A549 (cell line): ENCODE results near the gene TDRD9. TPM values are rescaled to one million over a fixed set of nuclear protein-coding genes. Genes with fewer than 3 reads are reported as not detected.

Experiments used
- ATAC-seq, 2 experiments: fragments of 200-7000 bp in 1 of 2; fragments of >200 bp in 1 of 2; cut with Nextera tagmentation in 1 of 2; cut with Tn5 transposase in 1 of 2; 3 replicates each; pipeline versions ENCODE4 v1.8.0 to v1.9.1; 2018 to 2020; ENCODE audit warnings: mild to moderate bottlenecking in 1 of 2, moderate library complexity in 1 of 2
- CTCF ChIA-PET: fragments of 300-600 bp; sonication (Branson Sonifier 250); formaldehyde crosslinking; extraction: SDS; loops from one replicate; lab custom pipeline; 2021; ENCODE audit warnings: antibody characterized with exemption, inconsistent platforms; lab: Yijun Ruan, JAX
- POLR2A ChIA-PET: fragments of 350-600 bp; formaldehyde crosslinking; extraction: SDS; loops from one replicate; lab custom pipeline; 2021; ENCODE audit warnings: antibody characterized with exemption, inconsistent platforms; lab: Yijun Ruan, JAX
- DNase-seq, 2 experiments: peaks; one replicate each; pipeline versions ENCODE4 v3.0.0 to v3.0.0-alpha.2; 2011 to 2016; ENCODE audit warnings: low read depth in 1 of 2, low spot score in 1 of 2
- FAIRE-seq: peaks from 2 replicates; lab custom pipeline; 2011; peaks lifted over from hg19 to GRCh38; lab: Jason Lieb, UNC
- H3K27ac ChIP-seq, 2 experiments: fragments of >200 bp; sonication (Bioruptor Twin); formaldehyde crosslinking; 3 replicates each; pipeline ENCODE4 v1.5.1; 2016 to 2017
- H3K4me1 ChIP-seq: fragments of >200 bp; sonication (Bioruptor Twin); formaldehyde crosslinking; 3 replicates; pipeline ENCODE4 v1.6.1; 2016
- H3K4me2 ChIP-seq: fragments of >200 bp; sonication (Bioruptor Twin); formaldehyde crosslinking; 3 replicates; pipeline ENCODE4 v1.6.1; 2016
- H3K4me3 ChIP-seq: fragments of >200 bp; sonication (Bioruptor Twin); formaldehyde crosslinking; 3 replicates; pipeline ENCODE4 v1.5.1; 2016
- H3K9me3 ChIP-seq: fragments of >200 bp; sonication (Bioruptor Twin); formaldehyde crosslinking; 3 replicates; pipeline ENCODE4 v1.6.1; 2016
- ESRRA ChIP-seq: fragments of 150-350 bp; IDR thresholded peaks from 2 replicates; pipeline ENCODE4 v1.6.1; 2014; ENCODE audit warnings: mild to moderate bottlenecking, low read length, borderline replicate concordance
- HOXA7 ChIP-seq: fragments of 250-450 bp; sonication (Bioruptor Pico); IDR thresholded peaks from 2 replicates; pipeline ENCODE4 v1.5.0; 2020; ENCODE audit warnings: mild to moderate bottlenecking, moderate library complexity
- JUN ChIP-seq, 2 experiments: fragments of >200 bp; sonication (Bioruptor Twin); formaldehyde crosslinking; IDR thresholded peaks; 2 replicates in 1 of 2; 3 replicates in 1 of 2; pipeline ENCODE4 v1.6.1; 2016 to 2017
- JUNB ChIP-seq: fragments of >200 bp; sonication (Bioruptor Twin); formaldehyde crosslinking; IDR thresholded peaks from 2 replicates; pipeline ENCODE4 v1.6.1; 2016
- KDM1A ChIP-seq: fragments of 200-600 bp; sonication (generic); IDR thresholded peaks from 2 replicates; pipeline ENCODE4 v1.6.1; 2016; ENCODE audit warnings: low read depth, mild to moderate bottlenecking
- POLR2A ChIP-seq: IDR thresholded peaks from 2 replicates; pipeline ENCODE4 v1.6.1; 2012; ENCODE audit warnings: mild to moderate bottlenecking, low read length
- RFX5 ChIP-seq: fragments of 450-650 bp; IDR thresholded peaks from 2 replicates; pipeline ENCODE4 v1.7.1; 2014; ENCODE audit warnings: antibody characterized with exemption, mild to moderate bottlenecking, moderate library complexity
- TFCP2L1 ChIP-seq: fragments of 250-450 bp; sonication (Bioruptor Pico); IDR thresholded peaks from 2 replicates; pipeline ENCODE4 v1.5.0; 2021; ENCODE audit warnings: mild to moderate bottlenecking
- TP53 ChIP-seq: fragments of 250-450 bp; sonication (Bioruptor Pico); IDR thresholded peaks from 2 replicates; pipeline ENCODE4 v1.5.0; 2021; ENCODE audit warnings: mild to moderate bottlenecking, moderate library complexity
- ZFP36 ChIP-seq: fragments of 450-650 bp; IDR thresholded peaks from 2 replicates; pipeline ENCODE4 v1.6.1; 2014; ENCODE audit warnings: borderline replicate concordance; ENCODE audit not compliant: partially characterized antibody
- WGBS: methylation state at CpG from one replicate; pipeline ENCODE4 v1.1.6; 2017; ENCODE audit errors: missing lambda C conversion rate; 5-methylcytosine and 5-hydroxymethylcytosine counted together
- polyA plus RNA-seq, 4 experiments: library from polyadenylated mRNA; depleted of rRNA in 3 of 4; stranded (reverse); fragments of >200 nt; fragmentation: RNase III in 1 of 4; extraction: RNeasy Plus Mini Kit Qiagen cat#74134 plus additional on column Dnase treatment in 1 of 4; gene quantifications; 2 replicates in 3 of 4; 3 replicates in 1 of 4; pipeline ENCODE4 v1.2.3, GENCODE V29; 2011 to 2017
- TF ChIP-seq, protein P1 (sequence below): fragments of >200 bp; sonication (Bioruptor Twin); formaldehyde crosslinking; IDR thresholded peaks from 3 replicates; pipeline ENCODE4 v1.6.1; 2016
- TF ChIP-seq, protein P2 (sequence below): IDR thresholded peaks from 2 replicates; pipeline ENCODE4 v1.6.1; 2012; ENCODE audit warnings: low read depth, borderline replicate concordance
- TF ChIP-seq, protein P3 (sequence below): fragments of >200 bp; sonication (Bioruptor Twin); formaldehyde crosslinking; IDR thresholded peaks from 3 replicates; pipeline ENCODE4 v1.5.1; 2016
- TF ChIP-seq, protein P4 (sequence below): fragments of 200-600 bp; sonication (generic); IDR thresholded peaks from 2 replicates; pipeline ENCODE4 v1.6.1; 2016; ENCODE audit warnings: antibody characterized with exemption, mild to moderate bottlenecking, moderate library complexity
- TF ChIP-seq, protein P5 (sequence below): fragments of >200 bp; sonication (Bioruptor Twin); formaldehyde crosslinking; IDR thresholded peaks from 2 replicates; pipeline ENCODE4 v1.6.1; 2016

Gene TDRD9
- polyA plus RNA-seq, 2 of the 4 experiments (the other 2 are of a cell fraction), result 0.04 TPM; not detected in 1

DNA sequence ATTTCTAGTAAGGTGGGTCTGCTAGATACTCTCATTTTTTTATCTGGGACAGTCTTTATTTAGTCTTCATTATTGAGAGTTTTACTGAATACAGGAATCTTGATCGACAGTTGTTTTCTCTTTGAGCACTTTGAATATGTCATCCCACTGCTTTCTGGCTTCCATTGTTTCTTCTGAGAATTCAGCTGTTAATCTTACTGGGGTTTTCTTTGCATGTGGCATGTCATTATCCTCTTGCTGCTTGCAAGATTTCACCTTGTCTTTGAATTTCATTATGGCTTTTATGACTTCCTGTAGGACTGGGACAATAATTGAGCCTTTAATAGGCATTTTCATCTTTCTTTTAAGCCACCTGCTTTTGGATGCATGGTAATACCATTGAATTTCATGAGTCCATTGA lies 60.8 kb downstream of the TDRD9 start (continued):
- TF ChIP-seq, protein P1, sequence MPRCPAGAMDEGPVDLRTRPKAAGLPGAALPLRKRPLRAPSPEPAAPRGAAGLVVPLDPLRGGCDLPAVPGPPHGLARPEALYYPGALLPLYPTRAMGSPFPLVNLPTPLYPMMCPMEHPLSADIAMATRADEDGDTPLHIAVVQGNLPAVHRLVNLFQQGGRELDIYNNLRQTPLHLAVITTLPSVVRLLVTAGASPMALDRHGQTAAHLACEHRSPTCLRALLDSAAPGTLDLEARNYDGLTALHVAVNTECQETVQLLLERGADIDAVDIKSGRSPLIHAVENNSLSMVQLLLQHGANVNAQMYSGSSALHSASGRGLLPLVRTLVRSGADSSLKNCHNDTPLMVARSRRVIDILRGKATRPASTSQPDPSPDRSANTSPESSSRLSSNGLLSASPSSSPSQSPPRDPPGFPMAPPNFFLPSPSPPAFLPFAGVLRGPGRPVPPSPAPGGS, result no peak

DNA sequence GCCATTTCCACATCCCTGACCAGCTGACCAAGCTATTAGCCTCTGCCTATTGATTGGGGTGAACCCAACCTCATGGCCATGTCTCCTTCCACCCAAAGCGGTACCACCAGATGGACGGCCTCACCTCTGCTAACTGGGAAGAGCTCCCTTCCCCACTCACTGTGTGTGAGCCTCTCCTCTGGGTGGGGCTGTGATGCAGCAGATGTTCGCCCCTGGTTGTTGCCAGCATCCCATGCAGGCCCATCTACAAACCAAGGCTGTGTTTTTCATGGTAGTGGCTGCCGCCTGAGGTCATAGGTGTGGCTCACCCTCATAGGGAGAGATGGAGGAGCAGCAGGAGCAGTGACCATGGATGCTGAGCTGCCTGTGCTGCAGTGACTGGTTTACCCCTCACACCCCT lies 61.7 kb downstream of the TDRD9 start:
- 40% methylated on average over 1 of the region's 4 CpGs for WGBS
- FAIRE-seq, result no peak

DNA sequence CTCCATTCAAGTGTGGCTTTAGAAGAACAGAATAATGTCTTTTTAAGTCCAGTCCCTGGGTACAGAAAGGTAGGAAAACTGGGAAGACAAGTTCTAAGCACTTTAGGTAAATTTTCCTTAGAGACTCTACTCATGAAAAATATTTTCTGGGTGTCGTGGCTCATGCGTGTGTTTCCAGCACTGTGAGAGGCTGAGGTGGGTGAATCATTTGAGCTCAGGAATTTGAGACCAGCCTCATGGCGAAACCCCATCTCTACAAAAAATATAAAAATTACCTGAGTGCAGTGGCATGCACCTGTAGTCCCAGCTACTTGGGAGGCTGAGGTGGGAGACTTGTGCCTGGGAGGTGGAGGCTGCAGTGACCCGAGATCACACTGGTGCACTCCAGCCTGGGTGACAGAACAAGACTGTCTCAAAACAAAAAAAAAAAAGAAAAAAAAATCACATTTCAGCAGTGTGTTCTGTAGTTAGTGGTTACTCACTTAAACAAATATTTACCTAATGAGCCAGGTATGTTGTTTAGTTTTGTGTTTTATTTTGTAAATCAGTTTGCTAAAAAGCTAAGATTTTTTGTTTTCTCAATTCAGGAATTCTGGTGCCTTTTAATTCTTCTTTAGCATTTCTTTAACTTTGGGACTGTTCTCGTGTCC lies 66.4 kb downstream of the TDRD9 start:
- FAIRE-seq, result no peak
- no peak for DNase-seq
- no peak overlapping the region for H3K4me3 ChIP-seq
- H3K4me1 ChIP-seq, result peaks cover 10% of the 10 kb centered on the region; the same call in 2 of the 3 replicates
- ATAC-seq, result peak in 1 of 2 experiments; percentile 41; a peak in 2 of 6 replicates
- no peak for TF ChIP-seq ESRRA
- TF ChIP-seq, all 56 proteins: peak for 0
- H3K4me2 ChIP-seq, result peak overlapping the region; percentile 52
- ChIA-PET CTCF (interaction anchor here (0.6 to 2.0 kb wide), 6 partner anchors 10 to 1468 kb away, joined by 3 to 11 read pairs (median 3); no protein-coding TSS in a partner anchor), POLR2A (no interaction called here)
- WGBS, result 25% methylated on average over 5 of the region's 5 CpGs
- no peak overlapping the region for H3K27ac ChIP-seq
- H3K9me3 ChIP-seq, result peaks cover 1% of the 10 kb centered on the region; the same call in 2 of the 3 replicates

More for the DNA sequence above, 61.7 kb downstream of the TDRD9 start:
- ATAC-seq (no peak), DNase-seq (no peak)
- Histone ChIP-seq H3K27ac (no peak overlapping the region), H3K4me2 (no peak overlapping the region), H3K4me1 (peaks cover 8% of the 10 kb centered on the region; the same call in 2 of the 3 replicates), H3K4me3 (no peak overlapping the region), H3K9me3 (peaks cover 27% of the 10 kb centered on the region)
- ChIA-PET POLR2A (no interaction called here), CTCF (interaction anchor here (1.2 to 1.4 kb wide), 2 partner anchors 9 to 10 kb away, joined by 5 to 6 read pairs; no protein-coding TSS in a partner anchor)
- TF ChIP-seq, protein P2, sequence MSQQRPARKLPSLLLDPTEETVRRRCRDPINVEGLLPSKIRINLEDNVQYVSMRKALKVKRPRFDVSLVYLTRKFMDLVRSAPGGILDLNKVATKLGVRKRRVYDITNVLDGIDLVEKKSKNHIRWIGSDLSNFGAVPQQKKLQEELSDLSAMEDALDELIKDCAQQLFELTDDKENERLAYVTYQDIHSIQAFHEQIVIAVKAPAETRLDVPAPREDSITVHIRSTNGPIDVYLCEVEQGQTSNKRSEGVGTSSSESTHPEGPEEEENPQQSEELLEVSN, result no peak
- TF ChIP-seq HOXA7 (CRISPR knock-in tag) (no peak), ZFP36 (no peak), KDM1A (no peak), TFCP2L1 (CRISPR knock-in tag) (no peak)
- TF ChIP-seq, protein P3, sequence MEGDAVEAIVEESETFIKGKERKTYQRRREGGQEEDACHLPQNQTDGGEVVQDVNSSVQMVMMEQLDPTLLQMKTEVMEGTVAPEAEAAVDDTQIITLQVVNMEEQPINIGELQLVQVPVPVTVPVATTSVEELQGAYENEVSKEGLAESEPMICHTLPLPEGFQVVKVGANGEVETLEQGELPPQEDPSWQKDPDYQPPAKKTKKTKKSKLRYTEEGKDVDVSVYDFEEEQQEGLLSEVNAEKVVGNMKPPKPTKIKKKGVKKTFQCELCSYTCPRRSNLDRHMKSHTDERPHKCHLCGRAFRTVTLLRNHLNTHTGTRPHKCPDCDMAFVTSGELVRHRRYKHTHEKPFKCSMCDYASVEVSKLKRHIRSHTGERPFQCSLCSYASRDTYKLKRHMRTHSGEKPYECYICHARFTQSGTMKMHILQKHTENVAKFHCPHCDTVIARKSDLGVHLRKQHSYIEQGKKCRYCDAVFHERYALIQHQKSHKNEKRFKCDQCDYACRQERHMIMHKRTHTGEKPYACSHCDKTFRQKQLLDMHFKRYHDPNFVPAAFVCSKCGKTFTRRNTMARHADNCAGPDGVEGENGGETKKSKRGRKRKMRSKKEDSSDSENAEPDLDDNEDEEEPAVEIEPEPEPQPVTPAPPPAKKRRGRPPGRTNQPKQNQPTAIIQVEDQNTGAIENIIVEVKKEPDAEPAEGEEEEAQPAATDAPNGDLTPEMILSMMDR, result no peak

DNA sequence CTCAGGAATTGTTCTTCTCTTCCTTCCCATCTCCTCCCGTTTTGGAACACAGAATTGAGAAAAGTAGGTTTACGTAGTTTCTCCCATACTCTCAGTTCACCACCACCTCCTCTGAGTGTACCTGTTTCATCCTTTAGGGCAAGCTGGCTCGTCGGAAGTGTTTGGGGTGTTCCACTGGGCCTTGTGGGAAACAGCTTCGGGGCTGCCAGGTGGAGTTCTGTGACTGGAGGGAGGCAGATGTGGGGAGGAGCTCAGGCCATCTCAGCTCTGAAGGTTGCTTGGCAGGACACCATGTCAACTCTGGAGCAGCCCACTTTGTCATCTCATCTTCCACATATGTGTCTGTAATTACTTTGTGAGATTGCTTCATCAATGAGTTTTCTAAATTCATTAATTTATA lies 67.6 kb downstream of the TDRD9 start:
- 58% methylated on average over 5 of the region's 5 CpGs for WGBS
- FAIRE-seq, result no peak
- no peak for ATAC-seq
- ChIA-PET POLR2A (no interaction called here), CTCF (interaction anchor here (1.3 to 2.0 kb wide), 2 partner anchors 11 to 96 kb away, joined by 4 to 11 read pairs; no protein-coding TSS in a partner anchor)
- Histone ChIP-seq H3K9me3 (no peaks in the 10 kb centered on the region), H3K4me3 (no peak overlapping the region), H3K4me2 (no peak overlapping the region), H3K27ac (no peak overlapping the region), H3K4me1 (peaks cover 10% of the 10 kb centered on the region; the same call in 2 of the 3 replicates)
- DNase-seq, result no peak
- TF ChIP-seq TP53 (CRISPR knock-in tag) (no peak), JUN (IDR thresholded peaks at IDR 0.05) (no peak), RFX5 (no peak), JUNB (no peak), POLR2A (no peak)
- TF ChIP-seq, protein P2, result no peak
- TF ChIP-seq, protein P4, sequence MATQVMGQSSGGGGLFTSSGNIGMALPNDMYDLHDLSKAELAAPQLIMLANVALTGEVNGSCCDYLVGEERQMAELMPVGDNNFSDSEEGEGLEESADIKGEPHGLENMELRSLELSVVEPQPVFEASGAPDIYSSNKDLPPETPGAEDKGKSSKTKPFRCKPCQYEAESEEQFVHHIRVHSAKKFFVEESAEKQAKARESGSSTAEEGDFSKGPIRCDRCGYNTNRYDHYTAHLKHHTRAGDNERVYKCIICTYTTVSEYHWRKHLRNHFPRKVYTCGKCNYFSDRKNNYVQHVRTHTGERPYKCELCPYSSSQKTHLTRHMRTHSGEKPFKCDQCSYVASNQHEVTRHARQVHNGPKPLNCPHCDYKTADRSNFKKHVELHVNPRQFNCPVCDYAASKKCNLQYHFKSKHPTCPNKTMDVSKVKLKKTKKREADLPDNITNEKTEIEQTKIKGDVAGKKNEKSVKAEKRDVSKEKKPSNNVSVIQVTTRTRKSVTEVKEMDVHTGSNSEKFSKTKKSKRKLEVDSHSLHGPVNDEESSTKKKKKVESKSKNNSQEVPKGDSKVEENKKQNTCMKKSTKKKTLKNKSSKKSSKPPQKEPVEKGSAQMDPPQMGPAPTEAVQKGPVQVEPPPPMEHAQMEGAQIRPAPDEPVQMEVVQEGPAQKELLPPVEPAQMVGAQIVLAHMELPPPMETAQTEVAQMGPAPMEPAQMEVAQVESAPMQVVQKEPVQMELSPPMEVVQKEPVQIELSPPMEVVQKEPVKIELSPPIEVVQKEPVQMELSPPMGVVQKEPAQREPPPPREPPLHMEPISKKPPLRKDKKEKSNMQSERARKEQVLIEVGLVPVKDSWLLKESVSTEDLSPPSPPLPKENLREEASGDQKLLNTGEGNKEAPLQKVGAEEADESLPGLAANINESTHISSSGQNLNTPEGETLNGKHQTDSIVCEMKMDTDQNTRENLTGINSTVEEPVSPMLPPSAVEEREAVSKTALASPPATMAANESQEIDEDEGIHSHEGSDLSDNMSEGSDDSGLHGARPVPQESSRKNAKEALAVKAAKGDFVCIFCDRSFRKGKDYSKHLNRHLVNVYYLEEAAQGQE, result no peak
- TF ChIP-seq, protein P5, sequence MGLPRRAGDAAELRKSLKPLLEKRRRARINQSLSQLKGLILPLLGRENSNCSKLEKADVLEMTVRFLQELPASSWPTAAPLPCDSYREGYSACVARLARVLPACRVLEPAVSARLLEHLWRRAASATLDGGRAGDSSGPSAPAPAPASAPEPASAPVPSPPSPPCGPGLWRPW, result no peak
